HG02981 (cell line): Measurements from ENCODE around the gene KRABD2.
"Not testable (repeated sequence)": the region's sequence is repeated elsewhere in the genome, so short reads cannot be mapped to it uniquely, and the experiment has no call there.

Source experiments
- ATAC-seq: cut with Tn5 transposase; IDR thresholded peaks from one replicate; pipeline ENCODE4 v1.9.1; 2021; ENCODE audit warnings: mild to moderate bottlenecking, moderate library complexity; ENCODE audit not compliant: unreplicated experiment

Gene KRABD2

DNA sequence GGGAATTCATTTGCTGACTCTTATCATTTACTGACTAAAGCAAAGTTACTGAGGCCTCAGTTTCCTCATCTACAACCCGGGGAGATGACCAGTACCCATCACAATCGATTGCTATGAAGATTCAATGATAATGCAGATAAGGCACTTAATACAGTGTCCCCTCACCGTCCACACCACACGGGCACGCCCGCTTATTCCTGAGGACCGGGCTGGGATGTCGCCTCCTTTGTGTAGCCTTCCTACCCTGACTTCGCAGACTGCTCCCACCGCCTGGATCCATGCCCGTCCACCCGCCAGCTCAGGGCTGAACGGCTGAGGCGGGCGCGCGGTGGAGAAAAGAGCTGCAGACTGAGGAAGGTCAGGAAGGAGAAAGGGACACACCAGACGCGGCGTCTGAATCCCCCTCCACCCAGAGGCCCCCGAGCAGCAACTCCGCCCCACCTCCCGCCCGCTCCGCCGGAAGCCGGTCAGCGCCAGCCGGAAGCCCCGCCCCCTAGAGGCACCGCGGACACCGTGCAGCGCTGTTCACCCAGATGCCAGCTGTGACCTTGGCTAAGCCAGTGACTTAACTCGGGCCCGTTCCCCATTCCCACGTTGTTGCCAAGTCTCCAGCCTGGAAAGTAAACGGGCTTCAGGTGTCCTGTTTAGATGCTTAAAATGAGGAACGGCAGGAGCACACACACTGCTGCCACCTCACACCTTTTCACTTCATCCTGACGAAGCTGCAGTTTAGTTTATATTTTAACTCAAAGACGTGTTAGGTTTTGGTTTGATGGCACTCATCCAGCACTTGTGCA lies at the start of gene KRABD2:
Gene KRABD2 (minus strand): TSS at position 434 of the 797 bp plus-strand sequence.
- ATAC-seq: peak; percentile 95

DNA sequence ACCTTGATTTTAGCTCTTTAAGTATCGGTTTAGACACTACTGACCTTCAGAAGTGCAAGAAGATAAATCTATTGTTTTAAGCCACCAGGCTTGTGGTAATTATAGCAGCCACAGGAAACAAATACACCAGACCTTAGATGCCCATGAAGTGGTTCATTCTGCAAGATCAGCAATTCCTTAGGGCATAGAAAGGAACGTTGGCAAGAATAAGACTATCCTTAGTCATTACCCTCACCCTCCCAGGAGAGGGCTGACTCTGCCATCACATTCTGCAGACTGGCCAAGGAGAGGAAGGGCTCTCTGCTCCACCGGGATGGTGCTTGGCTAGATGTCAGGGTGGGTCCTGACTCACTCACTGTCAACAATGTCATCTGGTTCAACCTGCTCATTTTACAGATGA lies 45.1 kb upstream of the KRABD2 start:
- ATAC-seq: no peak

DNA sequence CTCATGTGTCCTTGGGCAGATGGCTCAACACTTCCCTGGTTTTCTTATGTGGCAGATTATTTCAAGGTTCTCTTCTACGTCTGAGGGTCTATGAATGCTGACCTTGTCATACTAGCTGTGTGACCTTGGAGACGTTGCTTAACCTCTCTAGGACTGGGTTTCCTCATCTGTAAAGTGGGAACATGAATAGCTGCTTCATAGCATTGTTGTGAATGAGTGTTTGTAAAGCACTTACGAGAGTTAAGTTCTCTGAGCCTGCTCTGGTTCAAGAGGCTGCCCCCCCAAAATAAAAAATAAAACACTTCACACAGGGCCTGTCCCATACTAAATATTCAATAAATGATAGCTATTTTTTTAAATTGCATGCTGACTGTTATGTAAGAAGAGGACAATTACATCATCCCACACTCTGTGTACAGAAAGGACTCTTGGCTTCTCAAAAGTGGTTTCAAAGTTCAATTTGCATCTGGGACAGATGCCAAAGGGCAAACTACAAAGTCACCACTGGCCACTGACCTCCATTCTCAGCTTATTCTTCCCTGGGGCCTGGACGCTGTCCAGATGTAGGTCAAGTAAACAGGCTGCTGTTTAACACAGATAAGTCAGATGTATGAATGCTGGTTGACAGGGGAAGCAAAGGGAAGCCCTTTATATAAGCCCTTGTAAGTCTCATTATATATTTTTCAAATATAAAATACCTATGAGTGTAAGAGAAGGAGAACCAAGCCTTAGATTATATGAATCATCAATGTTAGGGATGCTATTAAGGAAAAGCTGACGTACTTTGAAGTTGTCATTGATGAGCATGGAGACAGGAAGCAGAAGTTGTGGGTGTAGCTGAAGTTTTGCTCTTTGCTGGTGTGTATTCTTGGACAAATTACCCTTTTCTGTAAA lies 43.8 kb upstream of the KRABD2 start:
- no peak for ATAC-seq

DNA sequence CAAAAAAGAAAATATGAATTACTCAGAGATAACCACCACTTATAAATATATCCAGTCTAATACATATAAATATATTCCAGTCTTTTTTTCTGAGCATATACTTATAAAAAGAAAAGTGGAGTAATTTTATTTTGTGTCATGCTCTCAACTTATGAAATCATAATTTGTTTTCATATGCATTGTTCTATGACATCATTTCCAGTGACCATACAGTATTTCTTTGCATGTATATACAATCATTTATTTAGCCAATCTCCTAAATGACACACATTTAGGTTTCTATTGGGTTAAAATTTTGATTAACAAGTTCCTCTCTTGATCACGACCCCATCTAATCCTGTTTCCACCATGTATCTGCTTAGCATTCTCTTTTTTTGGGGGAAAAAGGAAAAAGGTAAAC lies 42.8 kb upstream of the KRABD2 start:
- no peak for ATAC-seq

DNA sequence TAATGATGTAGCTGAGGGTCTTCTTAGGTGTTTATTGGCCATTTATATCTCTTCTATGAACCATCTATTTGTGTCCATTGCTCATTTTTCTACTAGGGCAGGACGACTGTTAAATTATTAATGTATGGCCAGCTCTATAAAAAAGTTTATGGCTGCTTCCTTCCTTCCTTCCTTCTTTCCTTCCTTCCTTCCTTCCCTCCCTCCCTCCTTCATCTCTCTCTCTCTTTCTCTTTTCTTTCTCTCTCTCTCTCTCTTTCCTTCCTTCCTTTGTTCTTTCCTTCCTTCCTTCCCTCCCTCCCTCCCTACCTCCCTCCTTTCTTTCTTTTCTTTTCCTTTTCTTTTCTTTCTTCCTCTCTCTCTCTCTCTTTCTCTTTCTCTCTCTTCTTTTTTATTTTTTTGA lies 42.0 kb upstream of the KRABD2 start:
- ATAC-seq: no peak

- no peak for ATAC-seq
Measured at GRCh38 chr17:8417806-8418205, 41.3 kb upstream of the KRABD2 start.

DNA sequence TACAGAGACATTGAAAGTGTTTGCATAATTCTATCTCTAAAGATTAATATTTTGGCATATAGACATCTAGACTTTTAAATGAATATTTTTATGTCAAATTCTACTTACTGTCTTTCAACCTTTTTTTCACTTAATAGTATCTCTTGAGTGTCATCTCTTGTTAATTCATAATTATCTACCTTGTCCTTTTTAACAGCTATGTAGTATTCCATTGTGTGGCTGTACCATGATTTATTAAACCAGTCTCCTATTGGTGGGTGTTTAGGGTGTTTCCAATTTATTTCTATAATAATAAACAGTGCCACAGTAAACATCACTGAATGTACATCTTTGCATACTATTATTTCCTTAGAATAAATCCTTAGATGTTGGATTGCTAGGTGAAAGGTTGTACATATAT lies 37.4 kb upstream of the KRABD2 start:
- ATAC-seq: no peak

- no peak for ATAC-seq
Measured at GRCh38 chr17:8413328-8413727, 36.8 kb upstream of the KRABD2 start.

DNA sequence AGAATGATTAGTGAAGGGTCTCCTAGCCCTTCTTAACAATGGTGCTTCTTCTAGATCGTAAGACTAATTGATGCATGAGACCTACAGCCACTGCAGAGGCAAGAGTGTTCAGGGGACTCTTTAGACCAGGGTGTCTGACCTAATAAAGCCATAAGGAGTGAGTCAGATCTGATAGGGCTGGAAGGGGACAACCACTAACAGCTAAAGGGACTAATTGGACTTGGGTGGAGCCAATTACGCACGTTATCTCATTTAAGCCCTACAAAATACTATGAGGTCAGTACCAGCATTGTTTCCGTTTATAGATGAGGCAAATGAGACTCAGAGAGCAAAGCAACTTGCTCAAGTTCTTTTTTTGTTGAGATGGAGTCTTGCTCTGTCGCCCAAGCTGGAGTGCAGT lies 35.6 kb upstream of the KRABD2 start:
- ATAC-seq: no peak

- ATAC-seq: no peak
Measured at GRCh38 chr17:8410883-8411238, 34.4 kb upstream of the KRABD2 start.

DNA sequence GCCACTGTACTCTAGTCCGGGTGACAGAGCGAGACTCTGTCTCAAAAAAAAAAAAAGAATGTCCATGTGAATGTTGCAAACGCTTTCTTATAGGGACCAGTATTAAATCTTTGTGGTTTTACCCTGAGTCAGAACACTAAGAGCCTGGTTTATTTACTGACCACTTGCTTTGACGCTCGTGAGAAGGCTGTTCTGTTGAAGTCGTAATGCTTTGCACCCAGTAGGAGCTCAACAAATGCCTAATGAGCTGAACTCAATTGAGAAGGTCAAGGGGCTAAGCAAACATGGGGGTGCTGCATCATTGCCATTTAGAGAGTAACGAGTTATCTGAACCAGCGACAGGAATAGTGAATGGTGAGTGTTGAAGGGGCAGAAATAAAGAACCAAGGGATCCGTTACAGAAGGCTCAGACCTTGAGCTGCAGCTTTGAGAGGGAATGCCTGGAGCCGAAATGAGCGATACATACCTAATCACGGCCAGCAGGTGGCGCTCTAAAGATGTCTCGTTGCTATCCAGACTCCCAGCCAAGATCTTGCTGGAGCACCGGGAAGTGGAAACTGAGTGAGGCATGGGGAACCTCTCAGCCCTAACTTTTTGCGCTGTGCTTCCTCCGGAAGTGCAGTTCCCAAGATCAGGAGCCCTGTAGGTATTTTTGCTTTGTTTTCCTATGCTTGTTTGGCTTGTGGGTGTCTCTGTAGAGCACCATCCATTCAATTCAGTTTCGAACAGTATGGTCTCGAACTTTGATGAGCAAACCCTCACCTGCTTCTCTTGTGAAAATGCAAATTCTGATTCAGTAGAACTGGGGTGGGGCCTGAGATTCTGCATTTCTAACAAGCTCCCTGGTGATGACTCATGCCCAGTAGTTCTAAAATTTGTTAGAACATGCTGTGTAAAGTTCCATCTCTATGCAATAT lies 33.7 kb upstream of the KRABD2 start:
- ATAC-seq: no peak

- no peak for ATAC-seq
Measured at GRCh38 chr17:8408371-8408770, 31.9 kb upstream of the KRABD2 start.

GRCh38 chr17:8406174-8406573 lies 29.7 kb upstream of the KRABD2 start:
- ATAC-seq: no peak

DNA sequence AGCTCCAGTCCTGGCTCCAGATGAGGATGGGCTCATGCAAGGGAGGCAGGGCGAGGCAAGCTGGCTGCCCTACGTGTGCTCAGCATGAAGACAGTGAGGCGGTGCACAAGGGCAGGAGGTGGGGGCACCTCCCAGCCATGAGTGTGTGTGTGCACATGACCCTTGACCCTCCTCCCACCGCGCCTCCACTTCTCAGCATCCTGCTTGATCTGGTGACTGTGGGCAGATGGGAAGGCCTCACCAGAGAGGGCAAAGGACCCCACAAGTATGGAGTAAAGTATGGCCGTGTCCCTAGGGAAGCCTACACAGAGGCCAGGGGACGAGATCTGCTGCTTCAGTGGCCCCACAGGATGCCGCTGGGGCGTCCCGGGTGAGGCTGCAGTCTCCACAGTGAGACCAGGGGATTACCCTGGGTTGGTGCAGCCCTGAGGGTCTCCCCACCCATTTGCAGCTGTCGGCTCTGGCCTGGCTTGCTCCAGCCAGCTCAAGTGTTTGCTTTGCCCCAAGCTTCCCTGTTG lies 29.1 kb upstream of the KRABD2 start:
- ATAC-seq: no peak

GRCh38 chr17:8402921-8403536 lies 26.5 kb upstream of the KRABD2 start:
- no peak for ATAC-seq

GRCh38 chr17:8401107-8401506 lies 24.6 kb upstream of the KRABD2 start:
- no peak for ATAC-seq

GRCh38 chr17:8398980-8399379 lies 22.5 kb upstream of the KRABD2 start:
- ATAC-seq: no peak

DNA sequence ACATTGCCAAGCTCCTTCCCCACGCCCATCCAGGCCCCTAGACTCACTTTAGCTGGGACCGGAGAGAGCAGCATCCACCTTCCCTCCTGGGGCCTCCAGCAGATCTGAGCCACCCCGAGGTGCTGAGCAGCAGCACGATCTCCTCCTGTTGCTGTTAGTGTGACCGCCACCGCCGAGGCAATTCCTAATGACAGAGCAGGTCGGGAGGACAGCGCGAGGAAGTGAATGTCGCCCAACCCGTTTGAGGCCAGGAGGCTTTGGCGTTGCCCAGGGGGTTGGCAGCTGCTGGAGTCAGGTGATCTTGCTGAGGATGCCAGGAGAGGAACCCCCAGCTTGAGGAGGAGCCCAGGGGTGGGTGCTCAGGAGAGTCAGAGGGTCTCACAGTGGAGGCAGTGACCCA lies 21.1 kb upstream of the KRABD2 start, which contains the start of gene RNF222:
Gene RNF222 (minus strand): TSS at position 192 of the 400 bp plus-strand sequence. CDS start 4,366 bp downstream, outside the sequence.
- no peak for ATAC-seq

DNA sequence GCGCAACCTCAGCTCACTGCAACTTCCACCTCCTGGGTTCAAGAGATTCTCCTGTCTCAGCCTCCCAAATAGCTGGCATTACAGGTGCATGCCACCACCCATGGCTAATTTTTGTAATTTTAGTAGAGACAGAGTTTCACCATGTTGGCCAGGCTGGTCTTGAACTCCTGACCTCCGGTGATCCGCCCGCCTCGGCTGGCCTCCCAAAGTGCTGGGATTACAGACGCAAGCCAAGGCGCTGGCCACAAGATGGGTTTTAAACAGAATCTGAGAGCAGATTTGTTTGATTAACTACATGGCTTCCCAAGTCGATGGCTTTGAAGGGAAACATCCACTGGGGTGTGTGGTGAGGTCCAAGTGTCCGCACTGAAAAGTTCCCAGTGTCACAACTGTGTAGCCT lies 18.0 kb upstream of the KRABD2 start:
- not testable (repeated sequence) for ATAC-seq
